HG02870 (cell line): ENCODE results near the gene RIBC2.

Source experiments
- ATAC-seq: cut with Tn5 transposase; IDR thresholded peaks from one replicate; pipeline ENCODE4 v1.9.1; 2021; ENCODE audit warnings: mild to moderate bottlenecking, moderate library complexity; ENCODE audit not compliant: unreplicated experiment

Gene RIBC2

DNA sequence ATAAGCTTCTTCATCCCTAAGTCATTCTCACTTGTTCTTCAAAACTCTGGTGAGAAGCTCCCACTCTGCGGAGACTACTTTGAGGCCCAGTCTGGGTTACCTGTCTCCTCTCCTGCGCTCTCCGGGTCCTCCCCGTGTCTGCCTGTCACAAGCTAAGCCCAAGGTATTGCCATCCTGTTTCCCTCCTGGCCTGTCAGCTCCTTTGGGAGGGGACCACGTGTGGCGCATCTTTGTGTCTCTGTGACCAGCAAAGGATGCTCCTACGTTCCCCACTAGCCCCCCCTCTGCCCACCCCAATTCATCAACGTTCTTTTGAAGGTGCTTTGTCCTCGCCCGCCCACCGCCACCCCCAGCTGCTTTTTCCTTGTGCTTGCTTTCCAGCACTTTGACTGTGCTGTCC, 57.4 kb downstream of the RIBC2 start:
- ATAC-seq = no peak

DNA sequence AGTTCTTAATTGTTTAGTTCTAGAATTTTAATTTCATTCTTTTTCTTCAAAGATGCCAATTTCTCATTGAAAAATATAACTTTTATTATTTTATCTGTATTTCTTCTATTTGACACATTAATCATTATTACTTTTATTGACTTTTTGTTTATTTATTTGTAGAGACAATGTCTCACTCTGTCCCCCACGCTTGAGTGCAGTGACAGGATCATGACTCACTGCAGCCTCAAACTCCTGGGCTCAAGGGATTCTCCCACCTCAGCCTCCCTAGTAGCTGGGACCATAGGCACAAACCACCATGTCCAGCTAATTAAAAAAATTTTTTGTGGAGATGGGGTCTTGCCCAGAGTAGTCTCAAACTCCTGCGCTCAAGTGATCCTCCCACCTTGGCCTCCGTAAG, 58.9 kb downstream of the RIBC2 start:
- ATAC-seq = no peak

DNA sequence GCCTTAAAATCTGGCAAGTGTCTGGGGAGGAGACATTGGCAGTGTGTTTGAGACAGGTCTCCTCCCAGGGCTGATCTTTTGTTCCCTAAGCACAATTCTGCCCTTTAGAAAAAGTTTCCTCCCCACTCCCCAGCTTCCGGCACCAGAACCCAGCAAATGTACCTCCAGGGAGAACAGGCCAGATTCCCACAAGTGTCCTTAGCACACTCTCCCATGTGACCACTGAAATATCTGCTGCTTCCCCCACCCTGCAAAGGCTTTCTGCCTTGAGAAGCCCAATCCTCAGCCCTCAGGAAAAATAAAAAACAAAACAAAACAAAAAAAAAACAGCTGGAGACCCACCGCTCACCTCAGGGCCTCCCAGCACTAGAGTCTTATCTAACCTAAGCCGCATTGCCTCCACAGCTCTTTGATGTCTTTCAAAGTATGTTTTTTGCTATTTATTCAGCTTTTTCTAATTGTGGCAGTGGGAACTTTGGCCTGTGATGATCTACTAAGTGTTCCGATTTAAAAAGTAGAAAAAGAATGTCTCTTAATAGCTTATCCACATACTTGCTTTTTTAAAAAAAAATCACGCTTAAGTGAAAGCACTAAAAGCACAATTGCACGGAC, 60.2 kb downstream of the RIBC2 start:
- ATAC-seq = no peak

DNA sequence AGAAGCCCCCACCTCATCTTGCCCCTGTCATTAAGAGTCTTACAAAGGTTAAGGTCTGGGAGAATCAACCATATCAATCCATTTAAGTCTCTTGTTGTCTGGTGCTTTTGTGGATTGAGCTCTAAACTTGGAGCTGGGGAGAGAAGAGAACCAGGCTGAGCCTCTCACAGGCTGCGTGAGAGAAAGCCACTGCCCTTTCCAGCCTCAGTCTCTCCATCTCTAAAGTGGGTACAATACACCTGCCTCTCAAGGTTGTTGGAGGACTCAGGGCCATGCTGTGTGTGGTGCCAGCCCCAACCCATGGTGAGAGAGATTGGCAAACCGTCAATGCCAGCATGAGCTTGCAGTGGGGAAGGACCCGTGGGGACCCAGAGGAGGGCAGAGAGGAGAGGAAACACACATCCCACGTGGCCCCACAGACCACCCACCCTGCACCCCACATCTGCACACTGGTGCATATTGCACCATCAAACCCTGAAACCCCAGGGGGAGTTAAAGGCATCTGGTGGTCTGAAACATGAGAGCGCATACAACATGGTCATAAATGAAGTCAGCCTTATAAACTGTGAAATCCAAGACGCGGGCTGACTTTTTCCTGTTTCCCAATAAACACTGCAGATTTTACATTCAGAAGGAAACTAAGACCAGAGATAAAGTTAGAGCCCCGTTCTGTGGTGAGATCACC, 61.7 kb downstream of the RIBC2 start:
- no peak for ATAC-seq

DNA sequence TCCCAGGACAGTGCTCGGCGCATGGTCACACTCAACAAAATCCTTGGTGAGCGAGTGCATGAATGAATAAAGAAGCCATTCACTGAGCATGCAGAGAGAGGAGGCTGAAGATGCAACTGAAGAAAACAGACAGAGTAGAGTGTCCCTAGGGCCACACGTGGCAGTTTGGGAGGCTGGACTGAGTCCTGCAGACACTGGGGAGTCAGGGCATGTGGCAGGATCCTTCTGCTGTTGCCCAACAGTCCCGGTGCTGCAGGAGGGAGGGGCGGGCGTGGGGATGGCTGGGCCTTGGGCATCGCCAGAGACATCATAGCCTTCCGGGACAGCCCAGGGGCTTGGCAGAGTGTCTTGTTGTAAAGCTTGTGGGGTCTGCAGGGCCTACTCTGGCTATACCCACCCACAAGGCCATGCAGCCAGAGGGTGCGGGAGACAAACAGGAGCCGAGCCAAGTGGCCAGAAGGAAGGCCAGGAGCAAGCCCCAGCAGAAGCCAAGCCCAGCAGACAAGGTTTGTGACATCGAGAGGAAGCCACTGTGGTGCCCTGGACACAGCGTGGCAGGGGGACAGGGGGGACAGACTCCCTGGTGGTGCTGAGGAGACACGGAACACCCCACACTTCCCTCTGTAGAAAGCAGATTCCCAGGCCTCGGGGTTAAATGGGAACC, 62.5 kb downstream of the RIBC2 start:
- no peak for ATAC-seq

DNA sequence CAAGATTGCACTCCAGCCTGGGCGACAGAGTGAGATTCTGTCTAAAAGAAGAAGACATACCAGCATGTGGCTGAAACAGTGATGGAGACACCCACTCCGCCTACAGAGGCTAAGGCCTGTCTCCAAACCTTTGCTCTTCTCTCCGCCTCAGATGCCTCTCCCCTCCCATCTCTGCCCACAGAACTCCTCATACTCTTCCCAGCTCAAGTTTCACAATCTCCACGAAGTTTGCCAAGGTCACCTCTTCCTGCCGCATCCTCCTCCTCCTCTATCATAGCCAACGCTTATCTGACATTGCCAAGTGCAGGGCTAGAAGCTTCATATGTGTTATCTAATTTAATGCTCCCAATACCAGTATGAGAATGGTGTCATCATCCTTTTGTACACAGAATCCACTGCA, 63.3 kb downstream of the RIBC2 start:
- no peak for ATAC-seq

DNA sequence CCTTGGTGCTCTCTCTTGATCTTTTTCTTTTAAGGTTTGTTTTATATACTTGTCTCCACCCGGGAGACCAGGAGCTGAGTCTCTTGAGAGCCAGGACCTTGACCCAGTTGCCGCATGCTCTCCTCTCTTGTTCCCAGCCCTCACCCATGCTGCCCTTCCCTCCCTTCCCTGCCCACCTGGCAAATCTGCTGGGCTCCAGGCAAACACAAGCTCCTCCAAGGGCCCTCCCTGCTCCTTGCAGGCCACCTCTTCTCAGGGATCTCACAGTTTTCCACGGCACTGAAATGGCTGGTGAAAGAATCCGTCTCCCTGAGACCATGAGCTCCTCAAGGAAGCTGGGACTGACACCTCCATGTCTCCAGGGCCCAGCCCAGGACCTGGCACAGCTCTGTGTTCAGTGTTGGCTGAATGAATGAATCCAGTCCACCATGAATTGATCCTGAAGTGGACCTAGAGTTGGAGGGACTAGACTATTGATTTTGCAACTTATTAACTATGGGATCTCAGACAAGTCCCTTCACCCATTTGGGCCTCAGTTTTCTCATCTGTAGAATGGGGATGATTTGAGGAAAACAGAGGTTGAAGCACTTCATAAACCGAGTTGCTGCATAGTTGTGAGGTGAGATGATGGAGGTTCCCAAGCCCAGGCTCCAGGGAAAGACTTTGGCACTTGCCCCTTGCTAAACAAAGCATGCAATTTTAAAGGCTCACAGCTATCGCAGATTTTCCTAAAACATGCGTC, 64.0 kb downstream of the RIBC2 start:
- ATAC-seq = no peak

DNA sequence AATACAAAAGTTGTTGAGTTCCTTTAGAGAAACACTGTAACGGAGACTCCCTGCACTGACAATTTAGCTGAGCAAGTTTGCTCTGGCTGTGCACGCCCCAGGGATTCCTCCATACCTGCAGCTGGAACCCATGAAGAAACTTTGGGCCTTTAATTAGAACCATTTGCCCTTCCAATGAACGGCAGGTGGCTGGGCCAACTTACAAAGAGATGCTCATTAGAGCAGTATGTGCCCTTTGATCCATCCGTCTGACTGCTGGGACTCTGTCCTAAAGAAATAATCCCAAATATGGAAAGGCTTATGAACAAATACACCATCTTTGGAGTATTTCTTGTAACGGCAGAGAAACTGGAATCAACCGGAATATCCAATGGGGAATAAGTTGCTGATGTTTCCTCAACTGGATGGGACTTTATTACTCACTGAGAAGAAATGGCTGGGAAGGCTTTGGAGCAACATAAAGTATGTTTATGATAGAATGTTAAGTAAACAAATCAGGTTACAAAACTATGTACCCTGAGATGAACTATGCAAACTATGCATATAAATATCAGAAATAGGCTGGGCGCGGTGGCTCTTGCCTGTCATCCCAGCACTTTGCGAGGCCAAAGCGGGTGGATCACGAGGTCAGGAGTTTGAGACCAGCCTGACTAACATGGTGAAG, 64.7 kb downstream of the RIBC2 start:
- no peak for ATAC-seq

DNA sequence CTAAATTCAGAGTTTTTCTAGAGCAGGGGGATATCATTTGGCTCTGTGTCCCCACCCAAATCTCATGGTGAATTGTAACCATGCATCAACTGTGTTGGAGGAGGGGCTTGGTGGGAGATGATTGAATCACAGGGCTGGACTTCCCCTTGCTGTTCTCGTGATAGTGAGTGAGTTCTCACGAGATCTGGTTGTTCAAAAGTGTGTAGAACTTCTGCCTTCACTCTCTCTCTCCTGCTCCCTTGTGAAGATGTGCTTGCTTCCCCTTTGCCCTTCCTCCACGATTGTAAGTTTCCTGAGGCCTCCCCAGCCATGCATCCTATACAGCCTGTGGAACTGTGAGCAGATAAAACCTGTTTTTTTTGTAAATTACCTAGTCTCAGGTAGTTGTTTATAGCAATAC, 67.2 kb downstream of the RIBC2 start:
- no peak for ATAC-seq

DNA sequence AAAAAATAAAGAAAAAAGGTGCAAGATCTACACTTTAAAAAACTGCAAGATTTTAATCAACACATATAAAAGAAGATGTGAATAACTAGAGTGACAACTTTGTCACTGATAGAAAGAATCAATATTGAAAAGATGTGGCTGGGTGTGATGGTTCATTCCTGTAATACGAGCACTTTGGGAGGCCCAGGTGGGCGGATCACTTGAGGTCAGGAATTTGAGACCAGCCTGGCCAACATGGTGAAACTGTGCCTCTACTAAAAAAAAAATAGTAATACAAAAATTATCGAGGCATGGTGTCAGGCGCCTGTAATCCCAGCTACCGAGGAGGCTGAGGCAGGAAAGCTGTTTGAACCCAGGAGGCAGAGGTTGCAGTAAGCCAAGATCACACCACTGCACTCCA, 68.2 kb downstream of the RIBC2 start:
- ATAC-seq = no peak
